Measurements from ENCODE around the gene ADCK1.
"Not testable (repeated sequence)": the region's sequence is repeated elsewhere in the genome, so short reads cannot be mapped to it uniquely, and the experiment has no call there.

The ADCK1 gene

DNA sequence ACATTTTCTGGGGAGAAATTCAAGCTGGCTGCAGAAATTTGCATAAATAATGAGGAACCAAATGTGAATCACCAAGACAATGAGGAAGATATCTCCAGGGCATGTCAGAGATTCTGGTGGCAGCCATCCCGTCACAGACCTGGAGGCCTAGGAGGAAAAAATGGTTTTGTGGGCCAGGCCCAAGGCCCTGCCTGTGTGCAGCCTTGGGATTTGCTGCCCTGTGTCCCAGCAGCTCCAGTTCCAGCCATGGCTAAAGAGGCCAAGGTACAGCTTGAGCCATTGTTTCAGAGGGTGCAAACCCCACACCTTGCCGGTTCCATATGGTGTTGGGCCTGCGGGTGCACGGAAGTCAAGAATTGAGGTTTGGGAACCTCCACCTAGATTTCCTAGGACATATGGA is 147.5 kb downstream of the ADCK1 start:
- DNase-seq (ENCODE audit: low read depth in 2 of 2) = no peak

- DNase-seq (ENCODE audit: low read depth in 2 of 2) = no peak
Measured at GRCh38 chr14:77950371-77951063, 150.6 kb downstream of the ADCK1 start.

DNA sequence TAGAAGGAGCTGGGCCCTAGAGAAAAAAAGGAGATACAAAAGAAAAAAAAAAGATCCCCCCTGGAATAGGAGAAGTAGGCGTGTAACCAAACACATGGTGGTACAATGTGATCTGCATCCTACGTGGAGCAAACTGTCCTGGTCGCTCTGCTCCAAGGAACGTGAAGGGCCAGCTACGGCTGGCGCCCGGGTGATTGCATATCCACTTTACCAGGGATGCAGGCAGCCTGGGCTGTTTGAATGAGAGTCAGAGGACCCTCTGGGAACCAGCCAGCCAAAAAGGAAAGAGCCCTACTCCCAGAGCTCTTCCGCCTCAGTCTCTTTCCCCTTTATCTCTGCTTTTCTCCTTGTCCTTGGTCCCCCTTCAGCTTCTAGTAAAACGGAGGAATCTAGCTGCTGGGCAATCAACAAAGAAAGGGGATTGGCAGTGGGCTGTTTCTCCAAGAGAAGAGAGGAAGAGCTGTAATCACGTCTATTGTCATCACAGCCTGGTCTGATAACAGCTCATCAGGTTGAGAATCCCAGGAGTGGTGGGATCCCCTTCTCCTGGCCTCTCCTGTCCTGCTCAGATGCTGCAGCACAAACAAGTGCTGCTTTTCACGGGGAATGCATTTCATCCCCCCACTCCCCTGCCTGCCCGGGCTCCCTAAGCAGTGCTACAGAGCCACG is 156.0 kb downstream of the ADCK1 start:
- DNase-seq (ENCODE audit: low read depth in 2 of 2) = no peak

DNA sequence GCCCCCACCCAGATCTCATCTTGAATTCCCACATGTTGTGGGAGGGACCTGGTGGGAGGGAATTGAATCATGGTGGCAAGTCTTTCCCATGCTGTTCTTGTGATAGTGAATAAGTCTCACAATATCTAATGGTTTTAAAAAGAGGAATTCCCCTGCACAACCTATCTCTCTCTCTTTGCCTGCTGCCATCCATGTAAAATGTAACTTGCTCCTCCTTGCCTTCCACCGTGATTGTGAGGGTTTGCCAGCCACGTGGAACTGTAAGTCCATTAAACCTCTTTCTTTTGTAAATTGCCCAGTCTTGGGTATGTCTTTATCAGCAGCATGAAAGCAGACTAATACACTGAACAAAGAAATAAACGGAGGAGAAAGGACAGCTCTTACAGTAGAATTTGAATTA is 159.8 kb downstream of the ADCK1 start:
- not testable (repeated sequence) for DNase-seq (ENCODE audit: low read depth in 2 of 2)

GRCh38 chr14:77961847-77962580 is 162.1 kb downstream of the ADCK1 start:
- DNase-seq (ENCODE audit: low read depth in 2 of 2) = no peak

GRCh38 chr14:77962731-77963520 is 163.0 kb downstream of the ADCK1 start:
- no peak for DNase-seq (ENCODE audit: low read depth in 2 of 2)

GRCh38 chr14:77964586-77964985 is 164.7 kb downstream of the ADCK1 start:
- DNase-seq (ENCODE audit: low read depth in 2 of 2) = no peak

- DNase-seq (ENCODE audit: low read depth in 2 of 2) = no peak
Measured at GRCh38 chr14:77965050-77965449, 165.1 kb downstream of the ADCK1 start.

- DNase-seq (ENCODE audit: low read depth in 2 of 2) = no peak
Measured at GRCh38 chr14:77965919-77966435, 166.1 kb downstream of the ADCK1 start.

GRCh38 chr14:77967110-77967509 is 167.2 kb downstream of the ADCK1 start:
- DNase-seq (ENCODE audit: low read depth in 2 of 2) = no peak

DNA sequence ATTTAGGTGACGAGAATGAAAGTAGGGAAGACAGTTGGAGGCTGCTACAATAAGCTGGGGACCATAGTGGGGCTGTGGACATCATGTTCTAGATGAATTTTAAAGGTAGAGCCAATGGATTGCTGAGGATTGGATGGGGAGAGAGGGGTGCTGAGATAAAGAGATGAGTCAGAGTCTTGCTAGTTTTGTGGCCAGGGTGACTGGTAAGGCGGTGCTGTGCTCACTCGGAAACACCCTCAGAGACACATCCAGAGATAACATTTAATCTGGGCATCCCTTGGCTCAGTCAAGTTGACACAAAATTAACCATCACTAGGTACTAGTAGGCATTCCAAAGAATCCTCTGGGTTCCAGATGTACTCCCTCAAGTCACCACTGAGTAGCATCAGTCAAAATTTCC is 170.7 kb downstream of the ADCK1 start:
- DNase-seq (ENCODE audit: low read depth in 2 of 2) = no peak

- DNase-seq (ENCODE audit: low read depth in 2 of 2) = no peak
Measured at GRCh38 chr14:77973246-77973645, 173.3 kb downstream of the ADCK1 start.

- no peak for DNase-seq (ENCODE audit: low read depth in 2 of 2)
Measured at GRCh38 chr14:77976591-77976990, 176.7 kb downstream of the ADCK1 start.

DNA sequence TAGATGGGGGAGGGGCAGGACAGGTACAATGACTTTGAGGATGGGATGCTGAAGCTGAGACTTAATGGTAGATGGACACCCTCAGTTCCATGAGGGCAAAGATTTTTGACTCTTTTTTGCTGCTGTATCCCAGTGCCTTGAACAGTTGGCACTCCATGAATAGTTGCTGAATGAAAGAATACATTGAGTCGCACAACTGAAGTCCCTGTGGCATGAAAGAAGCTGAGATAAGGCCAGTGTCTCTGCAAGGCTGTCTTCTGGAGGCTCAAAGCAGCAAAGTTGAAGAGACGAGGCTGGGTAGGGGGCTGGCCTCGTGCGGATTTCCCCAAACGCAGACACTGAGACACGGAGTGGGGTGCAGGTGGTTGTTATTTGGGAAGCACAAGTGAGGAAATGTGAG is 179.3 kb downstream of the ADCK1 start:
- no peak for DNase-seq (ENCODE audit: low read depth in 2 of 2)

GRCh38 chr14:77979666-77980351 is 179.9 kb downstream of the ADCK1 start:
- DNase-seq (ENCODE audit: low read depth in 2 of 2) = no peak

DNA sequence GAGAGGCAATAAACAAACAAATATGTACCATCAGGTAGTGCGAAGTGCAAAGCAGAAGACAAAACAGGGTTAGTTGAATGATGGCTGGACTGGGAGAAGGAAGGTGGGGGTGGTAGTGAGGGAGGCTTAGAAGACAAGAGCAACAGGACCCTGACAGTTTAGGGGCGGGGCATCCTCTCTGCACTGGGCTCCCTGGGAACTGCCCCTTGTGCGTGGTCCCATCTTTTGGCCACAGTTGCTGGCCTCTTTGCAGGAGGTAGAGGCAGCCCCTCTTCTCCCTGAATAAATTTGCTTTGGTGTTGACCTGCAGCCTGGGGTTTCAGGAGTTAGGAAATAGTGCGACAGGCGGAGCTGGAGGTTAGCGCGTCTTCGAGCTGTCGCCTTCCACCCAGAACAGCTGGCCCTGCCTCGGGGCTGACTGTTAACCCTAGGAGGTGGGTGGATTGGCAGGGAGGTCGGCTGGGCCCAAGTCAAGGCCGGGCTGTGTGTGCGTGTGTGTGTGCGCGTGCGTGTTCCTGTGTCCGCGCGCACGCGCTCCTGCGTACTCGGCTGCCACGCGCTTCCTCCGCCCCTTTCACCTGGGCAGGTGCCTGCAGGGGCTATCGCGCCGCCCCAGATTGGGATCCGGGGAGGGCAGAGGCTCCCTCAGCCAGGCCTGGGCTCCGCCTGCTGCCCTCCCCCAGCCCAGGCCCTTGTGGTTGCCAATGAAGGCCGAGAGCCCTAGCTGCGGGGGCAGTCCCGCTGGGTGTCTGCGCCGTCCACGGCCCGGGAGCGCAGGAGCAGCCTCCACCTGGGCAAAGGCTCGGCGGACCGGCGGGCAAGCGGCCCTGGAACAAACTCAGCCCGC is 180.8 kb downstream of the ADCK1 start:
- DNase-seq (ENCODE audit: low read depth in 2 of 2) = no peak
